ENCODE results near the gene RYR2.

The RYR2 gene

DNA sequence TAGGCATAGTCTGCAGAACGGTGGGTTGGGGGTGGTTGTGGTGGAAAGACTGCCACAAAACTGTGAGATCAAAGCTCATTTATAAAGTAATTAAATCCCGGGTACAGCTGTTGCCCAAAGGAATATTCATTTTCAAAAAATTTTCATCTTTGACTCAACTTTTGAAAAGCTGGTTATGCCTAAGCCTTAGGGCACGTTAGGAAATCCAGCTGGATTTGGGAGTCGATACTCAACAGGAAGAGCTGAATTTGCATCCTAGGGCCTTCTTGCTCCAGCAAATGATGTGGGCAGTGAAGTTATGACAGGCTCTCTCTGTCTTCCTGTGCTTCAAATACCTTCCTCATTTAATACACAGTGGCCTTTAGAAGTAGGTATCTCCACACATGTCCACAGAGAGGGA is 817.0 kb downstream of the RYR2 start:
- no peak for DNase-seq (ENCODE audit: low spot score)
- H3K27ac ChIP-seq = no peak overlapping the region
- ChIA-PET CTCF (interaction anchor here (0.6 to 0.7 kb wide), 2 partner anchors 871 to 915 kb away, joined by 3 to 4 read pairs; no protein-coding TSS in a partner anchor), POLR2A (ENCODE audit: low non-redundant PET) (no interaction called here)
- TF ChIP-seq CTCF (conservative IDR thresholded peaks at IDR 0.05; ENCODE audit: low read depth) = no peak

DNA sequence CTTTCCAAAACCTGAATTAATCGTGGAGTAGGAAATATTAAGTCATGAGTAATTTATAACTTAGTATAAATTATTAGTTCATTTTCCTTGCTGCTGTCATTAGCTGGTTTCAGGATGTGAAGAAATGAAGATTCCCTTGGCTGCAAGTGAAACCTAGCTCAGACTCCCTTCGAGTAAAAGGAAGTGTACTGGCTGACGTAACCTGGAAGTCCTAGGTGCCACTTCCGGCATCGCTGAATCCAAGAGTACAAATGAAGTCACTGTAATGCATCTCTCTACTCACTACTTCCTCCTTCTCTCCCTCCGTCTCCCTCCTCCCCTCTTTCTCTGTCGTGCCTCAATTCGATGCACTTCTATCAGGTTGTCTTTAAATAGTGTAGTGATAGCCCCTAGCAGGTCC is 820.0 kb downstream of the RYR2 start:
- CTCF ChIA-PET = interaction anchor here (0.6 kb wide), 1 partner anchor 387 kb away, joined by 4 read pairs; no protein-coding TSS in a partner anchor
- TF ChIP-seq CTCF (conservative IDR thresholded peaks at IDR 0.05; ENCODE audit: low read depth) = no peak
- POLR2A ChIA-PET (ENCODE audit: low non-redundant PET) = no interaction called here
- DNase-seq (ENCODE audit: low spot score) = no peak
- H3K27ac ChIP-seq = no peak overlapping the region

DNA sequence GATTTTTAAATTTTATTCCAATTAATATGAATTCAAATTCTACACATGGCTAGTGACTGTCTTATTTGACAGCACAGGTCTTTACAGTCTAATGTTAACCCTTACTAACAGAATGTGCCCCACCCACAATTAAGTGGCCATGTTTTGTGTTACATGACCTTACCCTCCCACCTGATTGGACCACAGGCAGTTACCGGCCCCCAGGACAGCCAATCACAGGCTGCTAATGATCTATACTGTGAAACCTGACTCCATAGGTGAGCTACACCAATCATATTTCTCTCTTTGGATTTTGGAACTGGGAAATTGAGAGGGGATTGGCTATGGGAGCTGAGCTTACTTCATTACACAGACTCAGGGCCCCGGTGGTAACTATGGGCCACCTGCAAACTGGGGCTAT is 821.2 kb downstream of the RYR2 start:
- ChIA-PET CTCF (interaction anchor here (0.6 to 2.4 kb wide), 10 partner anchors 11 to 905 kb away, joined by 3 to 21 read pairs (median 3); no protein-coding TSS in a partner anchor), POLR2A (ENCODE audit: low non-redundant PET) (no interaction called here)
- TF ChIP-seq CTCF (conservative IDR thresholded peaks at IDR 0.05; ENCODE audit: low read depth) = no peak
- H3K27ac ChIP-seq = no peak overlapping the region
- no peak for DNase-seq (ENCODE audit: low spot score)

DNA sequence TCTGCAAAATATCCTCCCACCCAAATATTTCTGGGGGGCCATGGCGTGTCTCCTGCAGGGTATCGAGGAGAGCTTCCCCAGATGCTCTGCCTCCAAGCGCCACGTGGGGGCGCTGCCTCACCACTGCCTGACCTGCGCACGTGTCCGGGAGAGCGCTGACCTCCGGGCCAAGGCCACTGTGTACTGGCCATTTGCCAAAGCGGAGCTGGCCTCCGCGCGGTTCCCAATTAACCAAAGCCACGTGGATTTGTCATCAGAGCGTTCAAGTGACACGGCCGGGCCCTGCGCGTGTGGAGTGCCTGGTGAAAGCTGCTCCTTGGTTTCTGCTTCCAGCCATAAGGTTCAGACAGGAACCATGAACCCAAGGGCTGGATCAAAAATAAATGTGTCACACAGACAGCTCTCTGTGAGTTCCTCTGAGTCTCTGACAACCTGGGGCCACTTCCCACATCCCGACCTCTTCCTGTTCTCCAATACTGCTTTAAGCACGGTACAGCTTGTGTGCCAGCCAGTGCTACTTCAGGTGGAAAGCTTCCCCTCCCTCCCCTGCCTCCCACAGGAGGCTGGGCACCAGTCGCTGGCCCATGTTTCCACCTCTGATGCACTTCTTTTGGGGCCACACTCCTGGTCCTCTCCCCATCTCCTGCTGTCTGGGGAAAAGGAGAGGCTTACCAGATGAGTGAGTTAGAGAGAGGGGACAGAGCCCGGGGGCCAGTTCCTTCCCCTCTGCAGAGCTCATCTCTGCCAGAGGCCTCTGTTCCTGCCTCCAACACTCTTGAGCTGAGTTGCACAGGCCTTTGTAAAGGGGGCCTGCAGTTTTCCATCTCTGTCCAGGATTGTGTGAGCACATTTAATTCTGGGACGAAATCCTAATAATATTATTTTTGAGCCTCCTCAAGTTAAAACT is 822.6 kb downstream of the RYR2 start:
- POLR2A ChIA-PET (ENCODE audit: low non-redundant PET) = no interaction called here
- peak; percentile 38 for DNase-seq (ENCODE audit: low spot score)
- peak; percentile 95 for TF ChIP-seq CTCF (conservative IDR thresholded peaks at IDR 0.05; ENCODE audit: low read depth)
- CTCF ChIA-PET = interaction anchor here (0.5 to 2.4 kb wide), 39 partner anchors 9 to 1580 kb away, joined by 3 to 21 read pairs (median 3); no protein-coding TSS in a partner anchor
- no peak overlapping the region for H3K27ac ChIP-seq

DNA sequence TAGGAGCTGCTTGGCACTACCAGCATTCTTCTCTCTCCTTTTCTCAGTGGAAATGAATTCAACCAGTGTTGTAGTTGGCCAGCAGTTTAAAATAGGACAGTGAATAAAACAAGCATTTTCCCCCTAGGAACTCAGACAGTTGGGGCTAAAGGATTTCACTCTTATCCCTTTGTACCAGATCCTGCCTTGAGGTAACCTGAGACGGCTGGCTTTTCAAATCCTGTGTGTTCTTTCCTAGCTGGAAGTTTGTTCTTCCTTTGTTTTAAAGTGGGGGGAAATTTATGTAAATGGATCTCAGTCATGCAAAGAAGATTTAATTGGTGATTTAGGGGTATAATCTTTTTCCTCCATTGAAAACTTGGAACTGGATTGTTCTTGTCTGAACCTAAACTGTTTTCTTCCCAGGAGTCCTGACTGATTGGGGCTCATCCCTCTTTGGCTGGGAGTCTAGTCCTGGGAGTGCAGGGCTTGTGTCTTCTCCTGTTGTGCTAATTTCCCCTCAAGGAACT is 825.5 kb downstream of the RYR2 start:
- TF ChIP-seq CTCF (conservative IDR thresholded peaks at IDR 0.05; ENCODE audit: low read depth) = no peak
- no peak for DNase-seq (ENCODE audit: low spot score)
- H3K27ac ChIP-seq = no peak overlapping the region
- ChIA-PET CTCF (no interaction called here), POLR2A (ENCODE audit: low non-redundant PET) (no interaction called here)

GRCh38 chr1:237868817-237869600 is 827.0 kb downstream of the RYR2 start:
- ChIA-PET POLR2A (ENCODE audit: low non-redundant PET) (no interaction called here), CTCF (no interaction called here)
- no peak for DNase-seq (ENCODE audit: low spot score)
- no peak overlapping the region for H3K27ac ChIP-seq
- TF ChIP-seq CTCF (conservative IDR thresholded peaks at IDR 0.05; ENCODE audit: low read depth) = no peak
